Measurements from ENCODE around the gene CCDC38. TPM values are rescaled to one million over a fixed set of nuclear protein-coding genes. Genes with fewer than 3 reads are reported as not detected.

CCDC38 gene
- total RNA-seq, 1 donor from 2014 or later: 0.13 TPM

DNA sequence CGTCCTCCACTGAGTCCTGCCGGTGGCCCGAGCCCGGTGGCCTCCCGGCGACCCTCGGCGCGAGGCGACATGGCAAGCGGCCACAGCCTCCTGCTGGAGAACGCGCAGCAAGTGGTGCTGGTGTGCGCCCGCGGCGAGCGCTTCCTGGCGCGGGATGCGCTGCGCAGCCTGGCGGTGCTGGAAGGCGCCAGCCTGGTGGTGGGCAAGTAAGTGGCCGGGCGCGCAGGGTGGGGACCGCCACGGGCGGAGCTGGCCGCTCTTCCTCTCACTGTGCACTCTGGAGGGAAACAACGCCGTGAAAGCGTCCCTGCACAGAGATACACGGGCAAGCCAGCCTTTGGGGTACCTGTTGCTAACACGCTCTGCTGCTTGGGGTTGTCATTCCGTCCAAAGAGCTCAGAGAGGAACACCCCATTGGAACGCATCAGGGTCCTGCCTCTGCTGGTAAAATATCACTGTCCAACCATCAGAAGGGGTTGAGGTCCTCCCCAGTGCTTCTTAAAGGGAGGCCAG is 972 bp upstream of the CCDC38 start, which contains the start of gene AMDHD1:
Gene AMDHD1 (plus strand): TSS at position 2 of the 513 bp plus-strand sequence. CDS start 68 bp downstream, at position 70.
- Histone ChIP-seq H3K36me3 (no peaks in the 10 kb centered on the region), H2AFZ (replicated peaks) (peak within 1 kb of the TSS; percentile 75), H3K9ac (no peak within 1 kb of the TSS), H3K79me2 (ENCODE audit: low read depth) (no peaks in the 10 kb centered on the region), H3K4me3 (peak within 1 kb of the TSS; percentile 84), H3K27ac (no peak within 1 kb of the TSS), H3F3A (ENCODE audit: low read depth) (peaks cover 32% of the 10 kb centered on the region), H3K27me3 (peaks cover 14% of the 10 kb centered on the region), H3K9me3 (ENCODE audit: low read depth) (no peaks in the 10 kb centered on the region), H3K4me1 (peaks cover 4% of the 10 kb centered on the region), H3K4me2 (peak within 1 kb of the TSS; percentile 90), H4K20me1 (ENCODE audit: low read depth) (no peaks in the 10 kb centered on the region)
- DNase-seq (ENCODE audit: low spot score): peak; percentile 81
- H3K27me3 Mint-ChIP-seq (ENCODE audit: insufficient read depth, low read depth): peaks cover 10% of the 10 kb centered on the region
- peak within 1 kb of the TSS; percentile 88 for H3K27ac Mint-ChIP-seq
- H3K9me3 Mint-ChIP-seq: peaks cover 2% of the 10 kb centered on the region
- H3K4me1 Mint-ChIP-seq: peaks cover 4% of the 10 kb centered on the region
- no peaks in the 10 kb centered on the region for H3K36me3 Mint-ChIP-seq
- peak within 1 kb of the TSS; percentile 95 for H3K4me3 Mint-ChIP-seq
- TF ChIP-seq, protein P1, sequence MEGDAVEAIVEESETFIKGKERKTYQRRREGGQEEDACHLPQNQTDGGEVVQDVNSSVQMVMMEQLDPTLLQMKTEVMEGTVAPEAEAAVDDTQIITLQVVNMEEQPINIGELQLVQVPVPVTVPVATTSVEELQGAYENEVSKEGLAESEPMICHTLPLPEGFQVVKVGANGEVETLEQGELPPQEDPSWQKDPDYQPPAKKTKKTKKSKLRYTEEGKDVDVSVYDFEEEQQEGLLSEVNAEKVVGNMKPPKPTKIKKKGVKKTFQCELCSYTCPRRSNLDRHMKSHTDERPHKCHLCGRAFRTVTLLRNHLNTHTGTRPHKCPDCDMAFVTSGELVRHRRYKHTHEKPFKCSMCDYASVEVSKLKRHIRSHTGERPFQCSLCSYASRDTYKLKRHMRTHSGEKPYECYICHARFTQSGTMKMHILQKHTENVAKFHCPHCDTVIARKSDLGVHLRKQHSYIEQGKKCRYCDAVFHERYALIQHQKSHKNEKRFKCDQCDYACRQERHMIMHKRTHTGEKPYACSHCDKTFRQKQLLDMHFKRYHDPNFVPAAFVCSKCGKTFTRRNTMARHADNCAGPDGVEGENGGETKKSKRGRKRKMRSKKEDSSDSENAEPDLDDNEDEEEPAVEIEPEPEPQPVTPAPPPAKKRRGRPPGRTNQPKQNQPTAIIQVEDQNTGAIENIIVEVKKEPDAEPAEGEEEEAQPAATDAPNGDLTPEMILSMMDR (IDR thresholded peaks at IDR 0.05): peak; percentile 36
- TF ChIP-seq EZH2 (IDR thresholded peaks at IDR 0.05) (peak; percentile 57), EZH2phosphoT487 (IDR thresholded peaks at IDR 0.05) (no peak)

DNA sequence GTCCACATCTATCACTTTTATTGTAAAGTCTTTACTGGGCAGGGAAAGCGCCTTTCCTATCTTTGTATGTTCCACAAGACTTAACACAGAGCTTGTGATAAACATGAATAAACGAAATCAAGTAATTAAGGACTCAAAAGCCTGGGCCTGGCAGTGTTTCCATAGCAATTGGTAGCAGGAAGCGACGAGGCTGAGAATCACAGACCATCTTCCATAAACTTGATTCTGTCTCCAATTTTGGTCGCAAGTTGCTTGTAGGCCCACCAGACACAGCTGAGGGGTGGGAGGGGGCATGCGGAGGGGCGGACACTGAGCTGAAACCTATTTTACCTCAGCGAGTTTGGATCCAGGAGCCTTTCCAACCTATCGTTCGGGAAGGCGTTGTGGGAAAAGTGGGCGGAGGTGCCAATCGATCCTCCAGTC is 302 bp downstream of the CCDC38 start:
- Histone ChIP-seq H3K27me3 (peaks cover 14% of the 10 kb centered on the region), H4K20me1 (ENCODE audit: low read depth) (no peaks in the 10 kb centered on the region), H3K27ac (no peak overlapping the region), H3K4me1 (peaks cover 4% of the 10 kb centered on the region), H3K36me3 (no peaks in the 10 kb centered on the region), H3K9me3 (ENCODE audit: low read depth) (no peaks in the 10 kb centered on the region), H3K4me3 (peak overlapping the region; percentile 84), H2AFZ (replicated peaks) (peak overlapping the region; percentile 75), H3K4me2 (peak overlapping the region; percentile 90), H3K9ac (no peak overlapping the region), H3K79me2 (ENCODE audit: low read depth) (no peaks in the 10 kb centered on the region), H3F3A (ENCODE audit: low read depth) (peaks cover 32% of the 10 kb centered on the region)
- H3K27me3 Mint-ChIP-seq (ENCODE audit: insufficient read depth, low read depth): peaks cover 10% of the 10 kb centered on the region
- H3K4me1 Mint-ChIP-seq: peaks cover 4% of the 10 kb centered on the region
- no peak overlapping the region for H3K27ac Mint-ChIP-seq
- no peaks in the 10 kb centered on the region for H3K36me3 Mint-ChIP-seq
- no peak for DNase-seq (ENCODE audit: low spot score)
- TF ChIP-seq EZH2phosphoT487 (IDR thresholded peaks at IDR 0.05) (no peak), EZH2 (IDR thresholded peaks at IDR 0.05) (no peak)
- TF ChIP-seq, protein P1 (IDR thresholded peaks at IDR 0.05): no peak
- peak overlapping the region; percentile 95 for H3K4me3 Mint-ChIP-seq
- H3K9me3 Mint-ChIP-seq: peaks cover 2% of the 10 kb centered on the region

DNA sequence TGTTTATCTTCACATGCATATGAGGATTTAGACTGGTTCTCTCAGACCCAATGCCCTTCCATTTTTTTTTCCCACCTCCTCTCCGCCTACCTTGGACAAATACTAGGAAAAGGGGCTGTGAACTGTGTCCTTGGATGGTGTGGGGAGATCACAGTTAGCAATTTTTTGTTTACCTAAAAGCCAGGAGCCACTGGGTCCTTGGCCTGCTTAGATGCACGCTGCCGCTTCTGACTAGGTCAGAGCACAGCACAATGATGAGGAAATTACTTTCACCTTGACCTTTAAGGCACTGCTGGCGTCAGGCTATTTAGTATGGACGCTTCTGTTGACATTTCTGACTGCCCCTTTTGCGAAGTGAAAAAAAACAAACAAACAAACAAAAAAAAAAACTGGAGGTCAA is 1.9 kb downstream of the CCDC38 start:
- DNase-seq (ENCODE audit: low spot score): no peak
- no peak overlapping the region for H3K9ac ChIP-seq
- Mint-ChIP-seq H3K4me1 (peaks cover 4% of the 10 kb centered on the region), H3K27ac (no peak overlapping the region), H3K27me3 (ENCODE audit: insufficient read depth, low read depth) (peaks cover 8% of the 10 kb centered on the region), H3K9me3 (no peaks in the 10 kb centered on the region), H3K36me3 (no peaks in the 10 kb centered on the region), H3K4me3 (no peak overlapping the region)
- no peak overlapping the region for H3K4me2 ChIP-seq
- H3K27me3 ChIP-seq: peaks cover 14% of the 10 kb centered on the region
- no peaks in the 10 kb centered on the region for H3K79me2 ChIP-seq (ENCODE audit: low read depth)
- H3K36me3 ChIP-seq: no peaks in the 10 kb centered on the region
- H3K4me3 ChIP-seq: no peak overlapping the region
- H2AFZ ChIP-seq (replicated peaks): no peak overlapping the region
- peaks cover 27% of the 10 kb centered on the region for H3F3A ChIP-seq (ENCODE audit: low read depth)
- H3K4me1 ChIP-seq: peaks cover 4% of the 10 kb centered on the region
- H3K27ac ChIP-seq: no peak overlapping the region
- no peaks in the 10 kb centered on the region for H4K20me1 ChIP-seq (ENCODE audit: low read depth)
- H3K9me3 ChIP-seq (ENCODE audit: low read depth): no peaks in the 10 kb centered on the region
- TF ChIP-seq, protein P1 (IDR thresholded peaks at IDR 0.05): no peak
- TF ChIP-seq EZH2phosphoT487 (IDR thresholded peaks at IDR 0.05) (no peak), EZH2 (IDR thresholded peaks at IDR 0.05) (no peak)
